SK-N-SH (cell line): ENCODE data around the gene CASZ1. TPM values are rescaled to one million over a fixed set of nuclear protein-coding genes. Genes with fewer than 3 reads are reported as not detected.

Source experiments
- CTCF ChIA-PET: fragments of 300-600, 350-600 bp; formaldehyde crosslinking; extraction: SDS; loops from one replicate; lab custom pipeline; 2021; lab: Yijun Ruan, JAX
- POLR2A ChIA-PET: fragments of 350-600 bp; sonication (Branson Sonifier 250); formaldehyde crosslinking; extraction: SDS; loops from one replicate; lab custom pipeline; 2020; ENCODE audit warnings: antibody characterized with exemption, inconsistent platforms; lab: Yijun Ruan, JAX
- DNase-seq: peaks from one replicate; pipeline ENCODE4 v3.0.0; 2012
- H2AFZ ChIP-seq: fragments of 200-600 bp; sonication (generic); 2 replicates; pipeline ENCODE4 v1.8.1; 2016; ENCODE audit warnings: antibody characterized with exemption, mild to moderate bottlenecking, low read depth
- H3F3A ChIP-seq: fragments of 200-600 bp; sonication (generic); replicated peaks from 2 replicates; pipeline ENCODE3; 2016; ENCODE audit warnings: antibody characterized with exemption, mild to moderate bottlenecking; ENCODE audit not compliant: insufficient read depth
- H3K27ac ChIP-seq, 2 experiments: fragments of 200-500 bp in 1 of 2; fragments of 200-600 bp in 1 of 2; sonication (Bioruptor generic) in 1 of 2; sonication (generic), shearing (Covaris generic) in 1 of 2; 2 replicates each; pipeline versions ENCODE4 v1.5.1 to v1.6.1; 2014 to 2016; ENCODE audit warnings: low read depth in 2 of 2, inconsistent platforms in 1 of 2, low read length in 1 of 2, mild to moderate bottlenecking in 1 of 2, mixed read lengths in 1 of 2
- H3K27me3 ChIP-seq: fragments of 200-600 bp; sonication (generic), shearing (Covaris generic); 2 replicates; pipeline ENCODE4 v1.6.1; 2016; ENCODE audit warnings: mixed run types; ENCODE audit not compliant: insufficient read depth
- H3K36me3 ChIP-seq, 2 experiments: fragments of 200-500 bp in 1 of 2; fragments of 200-600 bp in 1 of 2; sonication (Bioruptor generic) in 1 of 2; sonication (generic) in 1 of 2; replicated peaks in 1 of 2; 2 replicates each; pipeline versions ENCODE3 to v1.5.1; 2014 to 2016; ENCODE audit warnings: low read length in 1 of 2, mild to moderate bottlenecking in 1 of 2; ENCODE audit not compliant: insufficient read depth in 2 of 2, control insufficient read depth in 1 of 2
- H3K4me1 ChIP-seq, 2 experiments: fragments of 200-500 bp in 1 of 2; fragments of 200-600 bp in 1 of 2; sonication (Bioruptor generic) in 1 of 2; sonication (generic), shearing (Covaris generic) in 1 of 2; 2 replicates each; pipeline versions ENCODE4 v1.5.1 to v1.6.1; 2014 to 2016; ENCODE audit warnings: low read depth in 1 of 2, low read length in 1 of 2, mixed run types in 1 of 2; ENCODE audit not compliant: insufficient read depth in 2 of 2, control insufficient read depth in 1 of 2
- H3K4me2 ChIP-seq: fragments of 200-600 bp; sonication (generic), shearing (Covaris generic); 2 replicates; pipeline ENCODE4 v1.6.1; 2017; ENCODE audit warnings: mixed run types
- H3K4me3 ChIP-seq, 2 experiments: fragments of 200-500 bp in 1 of 2; fragments of 200-600 bp in 1 of 2; sonication (Bioruptor generic) in 1 of 2; sonication (generic), shearing (Covaris generic) in 1 of 2; 2 replicates each; pipeline versions ENCODE4 v1.5.1 to v1.8.1; 2014 to 2016; ENCODE audit warnings: low read depth in 2 of 2, inconsistent platforms in 1 of 2, low read length in 1 of 2, mild to moderate bottlenecking in 1 of 2, mixed read lengths in 1 of 2, moderate library complexity in 1 of 2
- H3K79me2 ChIP-seq: fragments of 200-600 bp; sonication (generic); 2 replicates; pipeline ENCODE4 v1.8.1; 2017; ENCODE audit warnings: mild to moderate bottlenecking; ENCODE audit not compliant: insufficient read depth
- H3K9ac ChIP-seq: fragments of 200-600 bp; sonication (generic); 2 replicates; pipeline ENCODE4 v1.6.1; 2017; ENCODE audit warnings: mixed run types
- H3K9me2 ChIP-seq: fragments of 200-600 bp; sonication (generic); 2 replicates; pipeline ENCODE4 v1.6.1; 2017; ENCODE audit warnings: mixed run types
- H3K9me3 ChIP-seq: fragments of 200-600 bp; sonication (generic); 2 replicates; pipeline ENCODE4 v1.6.1; 2017; ENCODE audit warnings: mixed run types, mild to moderate bottlenecking, moderate library complexity
- H4K20me1 ChIP-seq: fragments of 200-600 bp; sonication (generic); 2 replicates; pipeline ENCODE4 v1.6.1; 2017; ENCODE audit warnings: mild to moderate bottlenecking, mixed run types; ENCODE audit not compliant: insufficient read depth
- CHD2 ChIP-seq: fragments of 150-350 bp; IDR thresholded peaks from 2 replicates; pipeline ENCODE4 v1.6.1; 2018; ENCODE audit warnings: low read length; ENCODE audit not compliant: partially characterized antibody
- ELF1 ChIP-seq: IDR thresholded peaks from 2 replicates; pipeline ENCODE4 v1.4.0; 2012
- EZH2phosphoT487 ChIP-seq: fragments of 200-600 bp; sonication (generic); IDR thresholded peaks from 2 replicates; pipeline ENCODE4 v1.6.1; 2017; ENCODE audit warnings: low read depth, mixed run types, mild to moderate bottlenecking, antibody characterized with exemption, moderate library complexity, borderline replicate concordance
- FOSL2 ChIP-seq: IDR thresholded peaks from 2 replicates; pipeline ENCODE4 v1.4.0; 2012; ENCODE audit warnings: low read depth, mild to moderate bottlenecking, moderate library complexity, borderline replicate concordance
- FOXJ3 ChIP-seq: sonication (generic); formaldehyde crosslinking; IDR thresholded peaks from 2 replicates; pipeline ENCODE4 v1.5.1; 2020; ENCODE audit warnings: mild to moderate bottlenecking, missing genetic modification reagents
- GABPA ChIP-seq: IDR thresholded peaks from 2 replicates; pipeline ENCODE4 v1.4.0; 2012; ENCODE audit warnings: low read depth, mild to moderate bottlenecking
- GATA2 ChIP-seq: sonication (generic); formaldehyde crosslinking; IDR thresholded peaks from 2 replicates; pipeline ENCODE4 v1.5.0; 2020; ENCODE audit warnings: mild to moderate bottlenecking, missing genetic modification reagents
- MXI1 ChIP-seq: IDR thresholded peaks from 2 replicates; pipeline ENCODE4 v1.6.1; 2012; ENCODE audit warnings: mild to moderate bottlenecking, low read depth, low read length, improper control_type of control experiment
- NFIC ChIP-seq: IDR thresholded peaks from 2 replicates; pipeline ENCODE4 v1.4.0; 2012; ENCODE audit warnings: borderline replicate concordance
- NRF1 ChIP-seq: IDR thresholded peaks from 2 replicates; pipeline ENCODE4 v1.6.1; 2012; ENCODE audit warnings: low read depth, mild to moderate bottlenecking, low read length
- RAD21 ChIP-seq: IDR thresholded peaks from 2 replicates; pipeline ENCODE4 v1.6.1; 2012; ENCODE audit warnings: mild to moderate bottlenecking, low read length
- RCOR1 ChIP-seq: fragments of 150-350 bp; IDR thresholded peaks from 2 replicates; pipeline ENCODE4 v1.6.1; 2017; ENCODE audit warnings: antibody characterized with exemption, low read length
- RXRA ChIP-seq: IDR thresholded peaks from 2 replicates; pipeline ENCODE4 v1.4.0; 2012; ENCODE audit warnings: low read depth, mild to moderate bottlenecking, borderline replicate concordance
- SIN3A ChIP-seq: IDR thresholded peaks from 2 replicates; pipeline ENCODE4 v1.6.1; 2012; ENCODE audit warnings: low read depth, mild to moderate bottlenecking, low read length, moderate library complexity, borderline replicate concordance
- SMC3 ChIP-seq: IDR thresholded peaks from 2 replicates; pipeline ENCODE4 v1.6.1; 2012; ENCODE audit warnings: low read depth, low read length, improper control_type of control experiment
- TAF1 ChIP-seq: IDR thresholded peaks from 2 replicates; pipeline ENCODE4 v1.6.1; 2012; ENCODE audit warnings: low read depth, mild to moderate bottlenecking, low read length, moderate library complexity, borderline replicate concordance
- TCF12 ChIP-seq: IDR thresholded peaks from 2 replicates; pipeline ENCODE4 v1.4.0; 2012
- USF1 ChIP-seq: IDR thresholded peaks from 2 replicates; pipeline ENCODE4 v1.4.0; 2012; ENCODE audit warnings: low read depth, borderline replicate concordance
- YY1 ChIP-seq: IDR thresholded peaks from 2 replicates; pipeline ENCODE4 v1.4.0; 2012; ENCODE audit warnings: low read depth, mild to moderate bottlenecking
- ZBTB33 ChIP-seq: IDR thresholded peaks from 2 replicates; pipeline ENCODE4 v1.4.0; 2012; ENCODE audit warnings: low read depth, borderline replicate concordance
- WGBS: methylation state at CpG from one replicate; pipeline ENCODE4 v1.1.6; 2017; ENCODE audit warnings: low lambda C conversion rate; 5-methylcytosine and 5-hydroxymethylcytosine counted together
- polyA plus RNA-seq, 3 experiments: library from polyadenylated mRNA; depleted of rRNA; stranded (reverse); fragments of >200 nt; gene quantifications; 2 replicates each; pipeline ENCODE4 v1.2.3, GENCODE V29; 2012
- TF ChIP-seq, protein P1 (sequence below): fragments of 150-350 bp; IDR thresholded peaks from 2 replicates; pipeline ENCODE4 v1.6.1; 2017; ENCODE audit warnings: antibody characterized with exemption, low read length, low read depth, borderline replicate concordance
- TF ChIP-seq, protein P2 (sequence below): fragments of 200-600 bp; sonication (generic); IDR thresholded peaks from 2 replicates; pipeline ENCODE4 v1.6.1; 2017; ENCODE audit warnings: antibody characterized with exemption, mild to moderate bottlenecking, moderate library complexity
- TF ChIP-seq, protein P3 (sequence below): IDR thresholded peaks from 2 replicates; pipeline ENCODE4 v1.4.0; 2012; ENCODE audit warnings: low read depth
- TF ChIP-seq, protein P4 (sequence below): IDR thresholded peaks from 2 replicates; pipeline ENCODE4; 2012
- TF ChIP-seq, protein P5 (sequence below): fragments of 150-350 bp; IDR thresholded peaks from 2 replicates; pipeline ENCODE4 v1.6.1; 2016; ENCODE audit warnings: mild to moderate bottlenecking, low read depth, low read length

The CASZ1 gene
- polyA plus RNA-seq, 1 of the 3 experiments (the other 2 are of a cell fraction), result 0.51 TPM

GRCh38 chr1:10612436-10613160 lies 183.8 kb downstream of the CASZ1 start:
- H3K27me3 ChIP-seq, result no peaks in the 10 kb centered on the region
- no peak overlapping the region for H3K4me3 ChIP-seq
- H3K9me2 ChIP-seq, result no peaks in the 10 kb centered on the region
- no peak overlapping the region for H3K9ac ChIP-seq
- no peak overlapping the region for H2AFZ ChIP-seq
- ChIA-PET POLR2A (no interaction called here), CTCF (interaction anchor here (1.0 to 1.6 kb wide), 7 partner anchors 9 to 118 kb away, joined by 3 to 5 read pairs (median 3); no protein-coding TSS in a partner anchor)
- no peaks in the 10 kb centered on the region for H3K9me3 ChIP-seq
- H3K36me3 ChIP-seq, result no peaks in the 10 kb centered on the region
- H3K79me2 ChIP-seq, result no peaks in the 10 kb centered on the region
- peak overlapping the region in 1 of 2 experiments; percentile 45; a peak in 2 of 4 replicates for H3K27ac ChIP-seq
- no peaks in the 10 kb centered on the region for H4K20me1 ChIP-seq
- WGBS, result 82% methylated on average over 12 of the region's 12 CpGs
- H3F3A ChIP-seq, result no peaks in the 10 kb centered on the region
- H3K4me1 ChIP-seq, result peaks cover 0 to 9% of the 10 kb centered on the region in 2 experiments; a peak in 1 of 4 replicates
- H3K4me2 ChIP-seq, result no peak overlapping the region
- DNase-seq, result peak; percentile 83
- 0 out of 2 replicates have a peak, but pooled peaks have one; percentile 6 for TF ChIP-seq RAD21
- no peak for TF ChIP-seq NRF1
- no peak for TF ChIP-seq EZH2phosphoT487
- TF ChIP-seq GATA2 (CRISPR knock-in tag), result 0 out of 2 replicates have a peak, but pooled peaks have one; percentile 34
- TF ChIP-seq, protein P1, sequence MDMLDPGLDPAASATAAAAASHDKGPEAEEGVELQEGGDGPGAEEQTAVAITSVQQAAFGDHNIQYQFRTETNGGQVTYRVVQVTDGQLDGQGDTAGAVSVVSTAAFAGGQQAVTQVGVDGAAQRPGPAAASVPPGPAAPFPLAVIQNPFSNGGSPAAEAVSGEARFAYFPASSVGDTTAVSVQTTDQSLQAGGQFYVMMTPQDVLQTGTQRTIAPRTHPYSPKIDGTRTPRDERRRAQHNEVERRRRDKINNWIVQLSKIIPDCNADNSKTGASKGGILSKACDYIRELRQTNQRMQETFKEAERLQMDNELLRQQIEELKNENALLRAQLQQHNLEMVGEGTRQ, result no peak
- no peak for TF ChIP-seq USF1
- TF ChIP-seq FOXJ3, result peak; percentile 25; the same call in 1 of the 2 replicates
- TF ChIP-seq TAF1, result no peak
- no peak for TF ChIP-seq ELF1
- TF ChIP-seq, protein P2, sequence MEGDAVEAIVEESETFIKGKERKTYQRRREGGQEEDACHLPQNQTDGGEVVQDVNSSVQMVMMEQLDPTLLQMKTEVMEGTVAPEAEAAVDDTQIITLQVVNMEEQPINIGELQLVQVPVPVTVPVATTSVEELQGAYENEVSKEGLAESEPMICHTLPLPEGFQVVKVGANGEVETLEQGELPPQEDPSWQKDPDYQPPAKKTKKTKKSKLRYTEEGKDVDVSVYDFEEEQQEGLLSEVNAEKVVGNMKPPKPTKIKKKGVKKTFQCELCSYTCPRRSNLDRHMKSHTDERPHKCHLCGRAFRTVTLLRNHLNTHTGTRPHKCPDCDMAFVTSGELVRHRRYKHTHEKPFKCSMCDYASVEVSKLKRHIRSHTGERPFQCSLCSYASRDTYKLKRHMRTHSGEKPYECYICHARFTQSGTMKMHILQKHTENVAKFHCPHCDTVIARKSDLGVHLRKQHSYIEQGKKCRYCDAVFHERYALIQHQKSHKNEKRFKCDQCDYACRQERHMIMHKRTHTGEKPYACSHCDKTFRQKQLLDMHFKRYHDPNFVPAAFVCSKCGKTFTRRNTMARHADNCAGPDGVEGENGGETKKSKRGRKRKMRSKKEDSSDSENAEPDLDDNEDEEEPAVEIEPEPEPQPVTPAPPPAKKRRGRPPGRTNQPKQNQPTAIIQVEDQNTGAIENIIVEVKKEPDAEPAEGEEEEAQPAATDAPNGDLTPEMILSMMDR, result no peak
- no peak for TF ChIP-seq ZBTB33
- no peak for TF ChIP-seq SIN3A
- no peak for TF ChIP-seq SMC3
- TF ChIP-seq TCF12, result no peak
- TF ChIP-seq, protein P3, sequence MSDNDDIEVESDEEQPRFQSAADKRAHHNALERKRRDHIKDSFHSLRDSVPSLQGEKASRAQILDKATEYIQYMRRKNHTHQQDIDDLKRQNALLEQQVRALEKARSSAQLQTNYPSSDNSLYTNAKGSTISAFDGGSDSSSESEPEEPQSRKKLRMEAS, result no peak
- no peak for TF ChIP-seq NFIC
- no peak for TF ChIP-seq GABPA
- TF ChIP-seq, protein P4, sequence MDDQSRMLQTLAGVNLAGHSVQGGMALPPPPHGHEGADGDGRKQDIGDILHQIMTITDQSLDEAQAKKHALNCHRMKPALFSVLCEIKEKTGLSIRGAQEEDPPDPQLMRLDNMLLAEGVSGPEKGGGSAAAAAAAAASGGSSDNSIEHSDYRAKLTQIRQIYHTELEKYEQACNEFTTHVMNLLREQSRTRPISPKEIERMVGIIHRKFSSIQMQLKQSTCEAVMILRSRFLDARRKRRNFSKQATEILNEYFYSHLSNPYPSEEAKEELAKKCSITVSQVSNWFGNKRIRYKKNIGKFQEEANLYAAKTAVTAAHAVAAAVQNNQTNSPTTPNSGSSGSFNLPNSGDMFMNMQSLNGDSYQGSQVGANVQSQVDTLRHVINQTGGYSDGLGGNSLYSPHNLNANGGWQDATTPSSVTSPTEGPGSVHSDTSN, result no peak
- TF ChIP-seq RXRA, result no peak
- no peak for TF ChIP-seq FOSL2
- no peak for TF ChIP-seq YY1
- peak; percentile 94 for TF ChIP-seq MXI1
- peak; percentile 50 for TF ChIP-seq CHD2
- no peak; the same call in 1 of the 2 replicates for TF ChIP-seq RCOR1
- TF ChIP-seq, protein P5, sequence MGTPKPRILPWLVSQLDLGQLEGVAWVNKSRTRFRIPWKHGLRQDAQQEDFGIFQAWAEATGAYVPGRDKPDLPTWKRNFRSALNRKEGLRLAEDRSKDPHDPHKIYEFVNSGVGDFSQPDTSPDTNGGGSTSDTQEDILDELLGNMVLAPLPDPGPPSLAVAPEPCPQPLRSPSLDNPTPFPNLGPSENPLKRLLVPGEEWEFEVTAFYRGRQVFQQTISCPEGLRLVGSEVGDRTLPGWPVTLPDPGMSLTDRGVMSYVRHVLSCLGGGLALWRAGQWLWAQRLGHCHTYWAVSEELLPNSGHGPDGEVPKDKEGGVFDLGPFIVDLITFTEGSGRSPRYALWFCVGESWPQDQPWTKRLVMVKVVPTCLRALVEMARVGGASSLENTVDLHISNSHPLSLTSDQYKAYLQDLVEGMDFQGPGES, result no peak
